ENCODE results near the gene LHX6. TPM values are rescaled to one million over a fixed set of nuclear protein-coding genes. Genes with fewer than 3 reads are reported as not detected.

LHX6 gene
- total and polyA plus RNA-seq, 2 donors = 0.47 to 1.1 TPM

DNA sequence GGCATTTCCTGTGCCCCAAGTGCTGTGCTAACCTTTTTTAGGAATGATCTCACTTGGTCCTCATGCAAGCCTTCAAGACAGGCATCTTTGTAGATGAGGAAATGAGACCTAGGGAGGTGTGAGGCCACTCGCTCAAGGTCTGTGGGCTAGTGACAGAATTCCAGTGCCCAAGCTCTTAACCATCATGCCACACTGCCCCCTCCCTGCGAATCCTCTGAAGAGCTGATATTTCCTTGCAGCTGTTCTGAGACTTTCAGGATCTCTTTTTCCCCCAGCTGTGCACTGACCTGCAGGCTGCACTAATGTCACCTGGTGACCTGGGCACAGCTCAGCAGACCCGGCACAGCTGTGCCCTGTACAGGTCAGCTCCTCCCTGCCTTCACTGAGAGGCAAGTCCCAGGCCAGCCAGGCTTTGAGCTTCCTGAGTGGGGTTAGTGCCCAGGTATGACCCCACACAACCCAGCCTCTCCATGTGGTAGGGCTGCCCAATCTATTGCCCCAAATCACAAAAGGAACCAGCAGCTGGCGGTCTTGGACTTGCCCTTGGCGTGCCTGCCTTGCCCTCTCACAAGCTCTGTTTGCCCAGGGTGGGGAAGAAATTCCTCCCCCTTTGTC is 36.4 kb downstream of the LHX6 start:
- Histone ChIP-seq H3K4me1 (ENCODE audit: control insufficient read depth in 2 of 2, insufficient read depth in 2 of 2, low read length in 2 of 2) (no peaks in the 10 kb centered on the region), H3K9me3 (ENCODE audit: control insufficient read depth in 2 of 2, insufficient read depth in 1 of 2, low read length in 1 of 2) (no peaks in the 10 kb centered on the region), H3K4me3 (ENCODE audit: low read length in 2 of 2) (no peak overlapping the region), H3K27ac (ENCODE audit: low read depth in 1 of 2, low read length in 1 of 2) (no peak overlapping the region), H3K27me3 (ENCODE audit: control insufficient read depth in 2 of 2, insufficient read depth in 1 of 2, low read length in 1 of 2) (peaks cover 0 to 2% of the 10 kb centered on the region in 2 donors), H3K36me3 (ENCODE audit: control insufficient read depth in 2 of 2, insufficient read depth in 2 of 2, low read length in 1 of 2) (no peaks in the 10 kb centered on the region)
- 95% methylated on average over 5 of the region's 5 CpGs for WGBS
- DNase-seq (ENCODE audit: low read depth in 6 of 9, low spot score in 9 of 9) = no peak

DNA sequence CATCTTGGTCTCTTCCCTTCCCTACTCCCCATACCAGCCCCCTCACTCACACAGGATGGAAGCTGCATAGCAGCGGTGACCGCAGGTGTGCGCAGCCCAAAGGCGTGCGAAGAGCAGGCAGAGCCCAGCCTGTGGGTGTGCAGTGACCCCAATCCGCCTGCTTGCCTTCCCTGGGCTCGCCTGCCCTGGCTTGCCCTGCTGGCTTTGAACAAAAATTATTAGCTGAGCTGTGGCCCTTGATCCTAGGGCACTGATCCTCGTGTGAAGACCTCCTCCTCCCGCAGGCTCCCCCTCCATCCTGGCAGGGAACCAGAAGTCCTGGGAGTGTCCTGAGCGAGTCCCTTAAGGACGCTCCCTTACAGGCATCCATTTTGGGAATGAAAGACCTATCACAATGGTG is 37.2 kb downstream of the LHX6 start:
- no peaks in the 10 kb centered on the region for H3K9me3 ChIP-seq (ENCODE audit: control insufficient read depth in 2 of 2, insufficient read depth in 1 of 2, low read length in 1 of 2)
- DNase-seq (ENCODE audit: low read depth in 6 of 9, low spot score in 9 of 9) = no peak
- WGBS = 95% methylated on average over 11 of the region's 11 CpGs

DNA sequence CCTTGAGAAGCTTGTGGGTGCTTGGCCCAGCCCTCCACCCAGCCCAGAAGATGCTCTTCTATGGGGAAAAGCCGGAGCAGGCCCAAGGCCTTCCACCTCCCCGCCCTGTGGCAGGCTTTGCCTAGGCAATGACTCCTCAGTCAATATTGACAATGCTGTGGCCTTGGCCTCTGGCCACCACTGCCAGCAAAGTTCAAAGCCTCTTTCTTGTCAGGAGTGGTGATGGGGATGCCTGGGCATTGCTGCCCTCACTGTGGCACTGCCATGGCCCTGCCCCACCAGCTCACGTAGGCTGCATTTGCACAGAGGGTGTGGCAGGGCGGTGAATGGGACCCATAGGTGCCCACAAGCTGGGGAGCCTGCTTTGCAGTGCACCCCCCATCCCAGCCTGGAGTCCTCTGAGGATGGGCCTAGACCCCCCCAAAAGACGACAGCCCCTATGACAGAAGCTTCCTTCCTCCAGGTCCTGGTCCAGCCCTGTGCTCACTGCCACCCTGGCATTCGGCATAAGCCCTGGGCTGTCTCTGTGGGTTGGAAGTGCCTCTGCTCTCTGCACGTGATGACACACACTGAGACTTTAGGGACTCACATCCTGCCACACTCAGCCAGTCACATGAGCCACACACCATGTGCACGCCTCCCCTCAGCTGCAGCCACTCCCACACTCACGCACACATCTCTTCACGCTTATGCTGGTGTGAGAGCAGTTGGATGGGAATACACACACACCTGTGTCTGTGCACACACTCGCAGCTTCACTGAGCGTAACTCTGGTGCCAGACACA is 38.0 kb downstream of the LHX6 start:
- H3K27me3 ChIP-seq (ENCODE audit: control insufficient read depth in 2 of 2, insufficient read depth in 1 of 2, low read length in 1 of 2) = no peaks in the 10 kb centered on the region
- no peak for DNase-seq (ENCODE audit: low read depth in 6 of 9, low spot score in 9 of 9)
- H3K9me3 ChIP-seq (ENCODE audit: control insufficient read depth in 2 of 2, insufficient read depth in 1 of 2, low read length in 1 of 2) = no peaks in the 10 kb centered on the region
- H3K4me3 ChIP-seq (ENCODE audit: low read length in 2 of 2) = no peak overlapping the region
- H3K4me1 ChIP-seq (ENCODE audit: control insufficient read depth in 2 of 2, insufficient read depth in 2 of 2, low read length in 2 of 2) = no peaks in the 10 kb centered on the region
- H3K27ac ChIP-seq (ENCODE audit: low read depth in 1 of 2, low read length in 1 of 2) = no peak overlapping the region
- WGBS = 90% methylated on average over 12 of the region's 12 CpGs
- H3K36me3 ChIP-seq (ENCODE audit: control insufficient read depth in 2 of 2, insufficient read depth in 2 of 2, low read length in 1 of 2) = no peaks in the 10 kb centered on the region

More for the DNA sequence above, 37.2 kb downstream of the LHX6 start:
- H3K27ac ChIP-seq (ENCODE audit: low read depth in 1 of 2, low read length in 1 of 2) = no peak overlapping the region
- H3K4me3 ChIP-seq (ENCODE audit: low read length in 2 of 2) = no peak overlapping the region
- H3K36me3 ChIP-seq (ENCODE audit: control insufficient read depth in 2 of 2, insufficient read depth in 2 of 2, low read length in 1 of 2) = no peaks in the 10 kb centered on the region
- no peaks in the 10 kb centered on the region for H3K4me1 ChIP-seq (ENCODE audit: control insufficient read depth in 2 of 2, insufficient read depth in 2 of 2, low read length in 2 of 2)
- no peaks in the 10 kb centered on the region for H3K27me3 ChIP-seq (ENCODE audit: control insufficient read depth in 2 of 2, insufficient read depth in 1 of 2, low read length in 1 of 2)

DNA sequence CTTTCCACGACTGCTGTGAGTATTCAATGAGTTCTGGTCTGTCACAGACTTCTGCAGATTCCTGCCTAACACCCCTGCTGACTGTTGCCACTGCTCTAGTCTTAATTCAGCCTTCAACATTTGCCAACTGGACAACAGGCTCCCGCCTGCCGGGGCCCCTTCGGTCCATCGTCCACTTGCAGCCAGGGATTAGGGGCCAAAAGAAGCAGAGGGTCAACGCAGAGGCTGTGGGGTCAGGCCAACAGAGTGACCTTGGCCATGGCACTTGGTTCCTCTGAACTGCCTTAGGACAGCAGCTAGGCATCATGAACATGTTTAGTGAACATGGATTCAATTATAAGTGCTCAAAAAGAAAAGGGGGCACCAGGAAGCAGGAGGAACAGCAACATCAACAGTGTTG is 40.4 kb downstream of the LHX6 start:
- H3K27me3 ChIP-seq (ENCODE audit: control insufficient read depth in 2 of 2, insufficient read depth in 1 of 2, low read length in 1 of 2) = no peaks in the 10 kb centered on the region
- WGBS = 95% methylated on average over 6 of the region's 6 CpGs
- no peaks in the 10 kb centered on the region for H3K4me1 ChIP-seq (ENCODE audit: control insufficient read depth in 2 of 2, insufficient read depth in 2 of 2, low read length in 2 of 2)
- no peak for DNase-seq (ENCODE audit: low read depth in 6 of 9, low spot score in 9 of 9)
- no peaks in the 10 kb centered on the region for H3K36me3 ChIP-seq (ENCODE audit: control insufficient read depth in 2 of 2, insufficient read depth in 2 of 2, low read length in 1 of 2)
- no peak overlapping the region for H3K4me3 ChIP-seq (ENCODE audit: low read length in 2 of 2)
- no peaks in the 10 kb centered on the region for H3K9me3 ChIP-seq (ENCODE audit: control insufficient read depth in 2 of 2, insufficient read depth in 1 of 2, low read length in 1 of 2)
- no peak overlapping the region for H3K27ac ChIP-seq (ENCODE audit: low read depth in 1 of 2, low read length in 1 of 2)

GRCh38 chr9:122186777-122187470 is 41.8 kb downstream of the LHX6 start:
- no peak overlapping the region for H3K4me3 ChIP-seq (ENCODE audit: low read length in 2 of 2)
- no peak overlapping the region for H3K27ac ChIP-seq (ENCODE audit: low read depth in 1 of 2, low read length in 1 of 2)
- WGBS = 97% methylated on average over 8 of the region's 8 CpGs
- H3K36me3 ChIP-seq (ENCODE audit: control insufficient read depth in 2 of 2, insufficient read depth in 2 of 2, low read length in 1 of 2) = no peaks in the 10 kb centered on the region
- H3K27me3 ChIP-seq (ENCODE audit: control insufficient read depth in 2 of 2, insufficient read depth in 1 of 2, low read length in 1 of 2) = no peaks in the 10 kb centered on the region
- H3K4me1 ChIP-seq (ENCODE audit: control insufficient read depth in 2 of 2, insufficient read depth in 2 of 2, low read length in 2 of 2) = no peaks in the 10 kb centered on the region
- no peaks in the 10 kb centered on the region for H3K9me3 ChIP-seq (ENCODE audit: control insufficient read depth in 2 of 2, insufficient read depth in 1 of 2, low read length in 1 of 2)
- no peak for DNase-seq (ENCODE audit: low read depth in 6 of 9, low spot score in 9 of 9)

- no peak overlapping the region for H3K27ac ChIP-seq (ENCODE audit: low read depth in 1 of 2, low read length in 1 of 2)
- 96% methylated on average over 5 of the region's 5 CpGs for WGBS
- H3K4me3 ChIP-seq (ENCODE audit: low read length in 2 of 2) = no peak overlapping the region
- no peak for DNase-seq (ENCODE audit: low read depth in 6 of 9, low spot score in 9 of 9)
- no peaks in the 10 kb centered on the region for H3K27me3 ChIP-seq (ENCODE audit: control insufficient read depth in 2 of 2, insufficient read depth in 1 of 2, low read length in 1 of 2)
- H3K9me3 ChIP-seq (ENCODE audit: control insufficient read depth in 2 of 2, insufficient read depth in 1 of 2, low read length in 1 of 2) = no peaks in the 10 kb centered on the region
- H3K36me3 ChIP-seq (ENCODE audit: control insufficient read depth in 2 of 2, insufficient read depth in 2 of 2, low read length in 1 of 2) = no peaks in the 10 kb centered on the region
- H3K4me1 ChIP-seq (ENCODE audit: control insufficient read depth in 2 of 2, insufficient read depth in 2 of 2, low read length in 2 of 2) = no peaks in the 10 kb centered on the region
Observed at GRCh38 chr9:122186301-122186700, 42.5 kb downstream of the LHX6 start.

DNA sequence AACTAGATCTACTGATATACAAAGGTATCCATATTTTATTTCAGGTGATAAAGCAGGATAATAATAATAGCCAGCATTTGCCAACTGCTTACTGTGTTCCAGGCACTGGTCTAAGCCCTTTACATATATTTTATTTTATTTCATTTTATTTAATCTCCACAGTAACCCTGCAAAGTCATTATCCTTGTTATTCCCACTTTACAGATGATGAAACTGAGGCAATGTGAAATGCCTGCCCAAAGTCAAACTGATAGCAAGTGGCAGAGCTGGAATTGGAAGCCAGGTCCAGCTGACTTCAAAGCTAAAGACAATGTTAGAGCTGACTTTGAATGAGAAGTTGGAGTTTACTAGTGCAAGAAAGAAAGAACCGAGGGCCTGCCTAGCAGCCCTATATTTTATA is 44.2 kb downstream of the LHX6 start:
- WGBS = 91% methylated on average over 1 of the region's 1 CpG
- Histone ChIP-seq H3K4me3 (ENCODE audit: low read length in 2 of 2) (no peak overlapping the region), H3K36me3 (ENCODE audit: control insufficient read depth in 2 of 2, insufficient read depth in 2 of 2, low read length in 1 of 2) (no peaks in the 10 kb centered on the region), H3K27ac (ENCODE audit: low read depth in 1 of 2, low read length in 1 of 2) (no peak overlapping the region), H3K9me3 (ENCODE audit: control insufficient read depth in 2 of 2, insufficient read depth in 1 of 2, low read length in 1 of 2) (no peaks in the 10 kb centered on the region), H3K4me1 (ENCODE audit: control insufficient read depth in 2 of 2, insufficient read depth in 2 of 2, low read length in 2 of 2) (no peaks in the 10 kb centered on the region), H3K27me3 (ENCODE audit: control insufficient read depth in 2 of 2, insufficient read depth in 1 of 2, low read length in 1 of 2) (no peaks in the 10 kb centered on the region)
- DNase-seq (ENCODE audit: low read depth in 6 of 9, low spot score in 9 of 9) = no peak

GRCh38 chr9:122183501-122183900 is 45.3 kb downstream of the LHX6 start:
- H3K4me3 ChIP-seq (ENCODE audit: low read length in 2 of 2) = no peak overlapping the region
- WGBS = 85% methylated on average over 7 of the region's 7 CpGs
- no peak overlapping the region for H3K27ac ChIP-seq (ENCODE audit: low read depth in 1 of 2, low read length in 1 of 2)
- no peaks in the 10 kb centered on the region for H3K9me3 ChIP-seq (ENCODE audit: control insufficient read depth in 2 of 2, insufficient read depth in 1 of 2, low read length in 1 of 2)
- H3K4me1 ChIP-seq (ENCODE audit: control insufficient read depth in 2 of 2, insufficient read depth in 2 of 2, low read length in 2 of 2) = no peaks in the 10 kb centered on the region
- H3K27me3 ChIP-seq (ENCODE audit: control insufficient read depth in 2 of 2, insufficient read depth in 1 of 2, low read length in 1 of 2) = no peaks in the 10 kb centered on the region
- H3K36me3 ChIP-seq (ENCODE audit: control insufficient read depth in 2 of 2, insufficient read depth in 2 of 2, low read length in 1 of 2) = no peaks in the 10 kb centered on the region
- DNase-seq (ENCODE audit: low read depth in 6 of 9, low spot score in 9 of 9) = no peak

- Histone ChIP-seq H3K4me1 (ENCODE audit: control insufficient read depth in 2 of 2, insufficient read depth in 2 of 2, low read length in 2 of 2) (no peaks in the 10 kb centered on the region), H3K27me3 (ENCODE audit: control insufficient read depth in 2 of 2, insufficient read depth in 1 of 2, low read length in 1 of 2) (peaks cover 0 to 3% of the 10 kb centered on the region in 2 donors), H3K36me3 (ENCODE audit: control insufficient read depth in 2 of 2, insufficient read depth in 2 of 2, low read length in 1 of 2) (no peaks in the 10 kb centered on the region), H3K4me3 (ENCODE audit: low read length in 2 of 2) (no peak overlapping the region), H3K27ac (ENCODE audit: low read depth in 1 of 2, low read length in 1 of 2) (no peak overlapping the region), H3K9me3 (ENCODE audit: control insufficient read depth in 2 of 2, insufficient read depth in 1 of 2, low read length in 1 of 2) (no peaks in the 10 kb centered on the region)
- DNase-seq (ENCODE audit: low read depth in 6 of 9, low spot score in 9 of 9) = no peak
- 75% methylated on average over 4 of the region's 4 CpGs for WGBS
Observed at GRCh38 chr9:122180633-122181032, 48.1 kb downstream of the LHX6 start.

All from thymus (tissue), 11 donors.